Measurements from ENCODE around the gene PDIA2.

- TF ChIP-seq POLR2AphosphoS5 (IDR thresholded peaks at IDR 0.05) (no peak), CTCF (IDR thresholded peaks at IDR 0.05) (no peak), EP300 (IDR thresholded peaks at IDR 0.05) (no peak), POLR2A (IDR thresholded peaks at IDR 0.05) (no peak)
These were observed 53.3 kb downstream of the PDIA2 start for GRCh38 chr16:336269-336668.
